Thoracic aorta (tissue), 2 donors: ENCODE measurements around the gene ERMP1. TPM values are rescaled to one million over a fixed set of nuclear protein-coding genes. Genes with fewer than 3 reads are reported as not detected.
"Not testable (repeated sequence)": the region's sequence is repeated elsewhere in the genome, so short reads cannot be mapped to it uniquely, and the experiment has no call there.

Experiments
- ATAC-seq: fragments of 150-250 bp; one replicate; pipeline ENCODE4 v1.8.0; 2017; ENCODE audit warnings: low read depth; ENCODE audit not compliant: insufficient number of reproducible peaks, low FRiP score
- DNase-seq: peaks from one replicate; pipeline ENCODE4 v3.0.0-alpha.2; 2020; ENCODE audit warnings: low spot score
- H3K27ac ChIP-seq, 2 donors: fragments of 200-600 bp; sonication (generic); 1 replicate in 1 of 2; 2 replicates in 1 of 2; pipeline ENCODE4 v1.5.1; 2016; ENCODE audit warnings: mild to moderate bottlenecking in 2 of 2, moderate library complexity in 2 of 2
- H3K27me3 ChIP-seq: fragments of 200-600 bp; sonication (generic); replicated peaks from 2 replicates; pipeline ENCODE4 v1.6.0; 2016; ENCODE audit warnings: mild to moderate bottlenecking; ENCODE audit not compliant: insufficient read depth
- H3K36me3 ChIP-seq: fragments of 200-600 bp; sonication (generic); one replicate; pipeline ENCODE4 v1.5.1; 2016
- H3K4me1 ChIP-seq, 2 donors: fragments of 200-600 bp; sonication (generic); 1 replicate in 1 of 2; 2 replicates in 1 of 2; pipeline versions ENCODE4 v1.5.1 to v1.6.0; 2016; ENCODE audit warnings: low read depth in 2 of 2, mild to moderate bottlenecking in 1 of 2; ENCODE audit not compliant: control insufficient read depth in 1 of 2
- H3K4me3 ChIP-seq: fragments of 200-600 bp; sonication (generic); 2 replicates; pipeline ENCODE4 v1.5.1; 2016; ENCODE audit warnings: mild to moderate bottlenecking
- H3K9me3 ChIP-seq: fragments of 200-600 bp; sonication (generic); 2 replicates; pipeline ENCODE4 v1.5.1; 2016
- CTCF ChIP-seq: fragments of 200-600 bp; sonication (generic); IDR thresholded peaks from one replicate; pipeline ENCODE4 v1.5.1; 2019; ENCODE audit warnings: antibody characterized with exemption
- total RNA-seq, 2 donors: library from RNA; depleted of rRNA; stranded (reverse); fragments of >200 nt; gene quantifications; one replicate each; pipeline versions ENCODE4 v1.1.0 to v1.2.3, GENCODE V29; 2016

Gene ERMP1
- total RNA-seq, 2 donors from 2014 or later, result 9.0 to 14.5 TPM

DNA sequence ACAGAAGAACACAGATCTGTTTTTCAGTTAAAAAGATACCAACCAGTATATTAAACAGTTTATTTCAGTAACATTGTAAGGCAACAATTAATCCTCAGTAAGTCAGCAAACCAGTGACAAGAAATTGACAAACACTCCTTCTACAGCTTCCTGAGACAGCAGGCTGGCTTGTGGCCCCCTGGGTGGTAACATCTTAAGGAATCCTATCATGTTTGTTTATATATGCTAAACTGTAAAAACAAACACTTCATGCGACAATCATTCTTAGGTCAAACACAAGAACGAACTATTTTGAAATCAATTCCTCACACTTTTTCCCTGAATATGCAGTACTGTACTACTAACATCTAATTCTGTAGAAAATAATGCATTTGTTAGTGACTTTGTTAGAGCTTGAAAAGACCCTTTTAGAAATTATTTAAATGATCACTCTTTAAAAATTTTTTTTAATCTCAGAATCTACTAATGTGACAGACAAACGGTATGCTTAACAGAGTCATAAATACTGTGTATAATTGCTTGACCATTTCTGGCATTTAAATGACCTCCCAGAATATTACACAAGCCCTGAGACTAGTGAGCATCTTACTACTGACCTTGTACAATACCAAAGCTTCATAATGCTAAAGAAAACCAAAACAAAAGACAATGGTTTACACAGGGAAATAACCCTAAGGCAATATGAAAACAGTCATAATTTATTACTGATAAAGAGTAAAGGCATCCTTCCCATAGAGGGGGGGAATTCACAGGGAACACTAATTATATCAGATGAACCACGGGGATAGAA lies 48.2 kb downstream of the ERMP1 start:
- TF ChIP-seq CTCF, result no peak
- H3K9me3 ChIP-seq, result peaks cover 6% of the 10 kb centered on the region
- no peak overlapping the region for H3K4me3 ChIP-seq
- H3K27me3 ChIP-seq, result no peaks in the 10 kb centered on the region
- ATAC-seq (no peak), DNase-seq (no peak)
- H3K4me1 ChIP-seq, result no peaks in the 10 kb centered on the region
- peaks cover 23% of the 10 kb centered on the region for H3K36me3 ChIP-seq
- H3K27ac ChIP-seq, result no peak overlapping the region

DNA sequence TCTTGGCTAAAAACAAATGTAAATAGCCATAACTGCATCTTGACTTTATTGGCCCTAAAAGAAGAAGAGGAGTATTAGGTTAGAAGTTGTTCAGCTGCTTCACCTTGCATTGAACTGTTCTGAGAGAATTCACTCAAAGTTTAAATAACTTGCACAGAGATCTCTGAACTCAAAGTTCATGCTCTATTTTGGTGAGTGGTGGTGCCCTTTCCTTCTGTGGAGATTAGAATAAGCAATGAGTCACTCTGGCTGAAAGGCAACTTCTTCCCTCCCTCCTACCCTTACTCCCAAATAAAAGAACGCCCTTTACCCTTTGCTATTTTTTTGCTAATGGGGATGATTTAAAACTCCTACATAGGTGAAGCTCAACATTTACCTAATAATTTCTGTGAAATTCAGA lies 48.9 kb downstream of the ERMP1 start:
- ATAC-seq (no peak), DNase-seq (no peak)
- Histone ChIP-seq H3K27me3 (no peaks in the 10 kb centered on the region), H3K4me1 (no peaks in the 10 kb centered on the region), H3K27ac (no peak overlapping the region), H3K9me3 (peaks cover 9% of the 10 kb centered on the region), H3K36me3 (peaks cover 31% of the 10 kb centered on the region), H3K4me3 (no peak overlapping the region)
- no peak for TF ChIP-seq CTCF

DNA sequence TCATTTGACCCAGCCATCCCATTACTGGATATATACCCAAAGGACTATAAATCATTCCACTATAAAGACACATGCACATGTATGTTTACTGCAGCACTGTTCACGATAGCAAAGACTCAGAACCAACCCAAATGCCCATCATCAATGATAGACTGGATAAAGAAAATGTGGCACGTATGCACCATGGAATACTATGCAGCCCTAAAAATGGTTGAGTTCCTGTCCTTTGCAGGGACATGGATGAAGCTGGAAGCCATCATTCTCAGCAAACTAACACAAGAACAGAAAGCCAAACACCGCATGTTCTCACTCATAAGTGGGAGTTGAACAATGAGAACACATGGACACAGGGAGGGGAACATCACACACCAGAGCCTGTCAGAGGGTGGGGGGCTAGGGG lies 49.5 kb downstream of the ERMP1 start:
- not testable (repeated sequence) for DNase-seq, H3K4me1 ChIP-seq, H3K27ac ChIP-seq, H3K27me3 ChIP-seq, H3K4me3 ChIP-seq, ATAC-seq
- peaks cover 36% of the 10 kb centered on the region for H3K36me3 ChIP-seq
- peaks cover 13% of the 10 kb centered on the region for H3K9me3 ChIP-seq

- H3K4me1 ChIP-seq, H3K4me3 ChIP-seq, ATAC-seq, H3K27ac ChIP-seq, DNase-seq, H3K27me3 ChIP-seq: not testable (repeated sequence)
- H3K9me3 ChIP-seq, result peaks cover 13% of the 10 kb centered on the region
- H3K36me3 ChIP-seq, result peaks cover 47% of the 10 kb centered on the region
Measured at GRCh38 chr9:5779705-5780218, 53.2 kb downstream of the ERMP1 start.

DNA sequence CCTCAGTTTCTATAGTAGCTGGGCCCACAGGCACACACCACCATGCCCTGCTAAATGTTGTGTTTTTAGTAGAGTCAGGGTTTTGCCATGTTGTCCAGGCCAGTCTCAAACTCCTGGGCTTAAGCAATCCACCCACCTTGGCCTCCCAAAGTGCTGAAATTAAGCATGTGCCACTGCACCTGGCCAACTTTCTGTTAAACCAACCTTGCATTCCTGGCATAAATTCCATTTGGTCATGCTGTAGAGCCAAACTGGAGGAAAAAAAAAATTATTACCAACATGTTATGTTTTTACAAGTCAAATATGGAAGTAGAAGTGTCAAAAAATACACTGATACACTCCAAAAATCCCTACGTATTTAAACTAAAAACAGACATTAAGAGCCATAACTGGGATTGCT lies 54.1 kb downstream of the ERMP1 start:
- H3K9me3 ChIP-seq, result peaks cover 13% of the 10 kb centered on the region
- peaks cover 55% of the 10 kb centered on the region for H3K36me3 ChIP-seq
- ATAC-seq (no peak), DNase-seq (no peak)
- H3K4me3 ChIP-seq, result no peak overlapping the region
- no peaks in the 10 kb centered on the region for H3K27me3 ChIP-seq
- no peaks in the 10 kb centered on the region for H3K4me1 ChIP-seq
- no peak for TF ChIP-seq CTCF
- H3K27ac ChIP-seq, result no peak overlapping the region

- Histone ChIP-seq H3K4me1 (no peaks in the 10 kb centered on the region), H3K9me3 (no peaks in the 10 kb centered on the region), H3K27me3 (no peaks in the 10 kb centered on the region), H3K36me3 (peaks cover 50% of the 10 kb centered on the region), H3K27ac (no peak overlapping the region), H3K4me3 (no peak overlapping the region)
- ATAC-seq (no peak), DNase-seq (no peak)
- TF ChIP-seq CTCF, result no peak
Measured at GRCh38 chr9:5773324-5773999, 59.5 kb downstream of the ERMP1 start.
